Activated T-helper 1 cell treated with anti-CD3 and anti-CD28 coated beads, Interleukin-2, amount 50 U/mL, for 16 hours (primary cell): Measurements from ENCODE around the gene IDH1.
"Not testable (repeated sequence)": the region's sequence is repeated elsewhere in the genome, so short reads cannot be mapped to it uniquely, and the experiment has no call there.

Experiments
- DNase-seq, 2 donors: peaks; one replicate each; pipeline ENCODE4 v3.0.0-alpha.2; 2020; ENCODE audit warnings: low read depth in 1 of 2, low spot score in 1 of 2

Gene IDH1

GRCh38 chr2:208222351-208222750 lies 32.5 kb downstream of the IDH1 start:
- no peak for DNase-seq

- DNase-seq: not testable (repeated sequence)
Measured at GRCh38 chr2:208221873-208222272, 33.0 kb downstream of the IDH1 start.

DNA sequence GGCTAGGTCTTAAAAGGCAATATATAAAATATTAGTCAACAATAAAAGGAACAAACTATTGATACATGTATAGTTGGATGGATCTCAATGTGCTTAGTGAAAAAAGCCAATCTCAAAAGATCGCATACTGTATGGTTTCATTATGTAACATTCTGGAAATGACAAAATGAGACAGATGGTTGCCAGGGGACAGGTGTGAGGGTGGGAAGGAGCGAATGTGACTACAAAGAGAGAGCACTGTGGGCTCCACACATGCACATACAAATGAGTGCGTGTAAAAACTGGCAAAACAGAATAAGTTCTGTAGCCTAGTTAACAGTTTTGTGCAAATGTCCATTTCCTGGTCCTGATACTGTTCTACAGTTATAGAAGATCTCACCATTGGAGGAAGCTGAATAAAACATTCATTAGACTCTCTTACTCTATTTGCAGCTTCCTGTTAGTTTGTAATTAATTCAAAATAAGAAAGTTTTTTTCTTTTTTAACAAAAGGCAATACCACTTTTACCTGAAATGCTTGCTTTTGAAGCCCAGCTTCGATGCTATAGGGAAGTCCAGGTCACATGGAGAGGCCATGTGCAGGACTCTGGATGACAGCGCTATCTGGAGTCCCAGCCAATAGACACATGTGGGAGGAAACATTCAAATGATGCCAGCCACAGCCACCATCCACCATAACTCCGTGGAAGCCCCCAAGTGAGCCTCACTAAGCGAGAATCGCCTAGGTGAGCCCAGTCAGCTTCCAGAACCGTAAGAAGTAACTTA lies 44.0 kb downstream of the IDH1 start:
- no peak for DNase-seq

DNA sequence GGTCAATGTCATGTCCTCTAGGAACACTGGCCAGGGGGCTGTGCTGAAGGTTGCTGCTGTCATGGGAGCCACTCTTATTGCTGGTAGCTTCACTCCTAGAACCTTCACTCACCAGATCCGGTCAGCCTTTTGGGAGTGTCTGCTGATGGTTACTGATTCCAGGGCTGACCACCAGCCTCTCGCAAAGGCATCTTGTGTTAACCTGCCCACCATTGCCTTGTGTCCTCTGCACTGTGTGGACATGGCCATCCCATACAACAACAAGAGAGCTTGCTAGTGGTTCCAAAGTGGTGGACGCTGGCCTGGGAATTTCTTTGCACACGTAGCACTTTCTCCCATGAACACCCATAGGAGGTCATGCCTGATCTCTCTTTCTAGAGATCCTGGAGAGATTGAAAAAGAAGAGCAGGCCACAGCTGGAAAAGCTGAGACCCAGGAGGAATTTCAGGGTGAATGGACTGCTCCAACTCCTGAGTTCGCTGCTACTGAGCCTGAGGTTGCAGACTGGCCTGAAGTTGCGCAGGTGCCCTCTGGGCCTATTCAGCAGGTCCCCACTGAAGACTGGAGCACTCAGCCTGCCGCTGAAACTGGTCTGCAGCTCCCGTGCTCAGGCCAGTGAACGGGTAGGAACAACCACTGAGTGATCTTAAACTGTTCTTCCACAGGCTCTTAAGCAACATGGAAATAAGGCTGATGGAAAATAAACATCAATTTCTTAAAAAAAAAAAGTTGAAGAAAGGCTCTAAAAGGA lies 46.4 kb downstream of the IDH1 start:
- no peak for DNase-seq

- DNase-seq: no peak
Measured at GRCh38 chr2:208207769-208208168, 47.1 kb downstream of the IDH1 start.

DNA sequence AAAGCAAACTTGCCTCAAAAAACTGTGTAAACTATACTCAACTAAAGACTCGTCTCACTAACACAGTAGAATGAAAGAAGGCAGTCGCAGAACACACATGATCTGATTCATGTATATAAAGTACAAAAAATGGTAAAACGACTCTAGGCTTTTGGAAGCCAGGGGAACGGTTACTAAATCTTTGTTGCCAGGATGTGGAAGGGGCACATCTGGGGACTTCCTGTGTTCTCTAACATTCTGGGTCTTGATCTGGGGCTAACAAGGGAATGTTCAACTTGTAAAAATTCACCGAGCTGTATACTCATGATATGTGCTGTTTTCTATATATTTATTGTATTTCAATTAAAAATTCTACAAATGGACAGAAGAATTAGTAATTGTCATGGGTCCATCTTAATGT lies 50.7 kb downstream of the IDH1 start:
- no peak for DNase-seq

DNA sequence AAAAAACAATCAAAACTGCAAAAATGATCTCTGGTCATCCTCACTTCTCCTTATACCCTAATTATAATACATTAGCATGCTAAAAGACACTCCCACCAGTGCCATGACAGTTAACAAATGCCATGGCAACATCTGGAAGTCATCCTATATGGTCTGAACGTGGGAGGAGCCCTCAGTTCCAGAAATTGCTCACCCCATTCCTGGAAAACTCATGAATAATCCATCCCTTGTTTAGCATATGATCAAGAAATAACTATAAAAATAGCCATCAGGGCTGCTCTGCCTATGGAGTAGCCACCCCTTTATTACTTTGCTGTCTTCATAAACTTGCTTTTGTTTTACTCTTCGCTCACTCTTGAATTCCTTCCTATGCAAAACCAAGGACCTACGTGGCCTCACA lies 59.3 kb downstream of the IDH1 start:
- no peak for DNase-seq

GRCh38 chr2:208192611-208193236 lies 62.1 kb downstream of the IDH1 start:
- DNase-seq: no peak

DNA sequence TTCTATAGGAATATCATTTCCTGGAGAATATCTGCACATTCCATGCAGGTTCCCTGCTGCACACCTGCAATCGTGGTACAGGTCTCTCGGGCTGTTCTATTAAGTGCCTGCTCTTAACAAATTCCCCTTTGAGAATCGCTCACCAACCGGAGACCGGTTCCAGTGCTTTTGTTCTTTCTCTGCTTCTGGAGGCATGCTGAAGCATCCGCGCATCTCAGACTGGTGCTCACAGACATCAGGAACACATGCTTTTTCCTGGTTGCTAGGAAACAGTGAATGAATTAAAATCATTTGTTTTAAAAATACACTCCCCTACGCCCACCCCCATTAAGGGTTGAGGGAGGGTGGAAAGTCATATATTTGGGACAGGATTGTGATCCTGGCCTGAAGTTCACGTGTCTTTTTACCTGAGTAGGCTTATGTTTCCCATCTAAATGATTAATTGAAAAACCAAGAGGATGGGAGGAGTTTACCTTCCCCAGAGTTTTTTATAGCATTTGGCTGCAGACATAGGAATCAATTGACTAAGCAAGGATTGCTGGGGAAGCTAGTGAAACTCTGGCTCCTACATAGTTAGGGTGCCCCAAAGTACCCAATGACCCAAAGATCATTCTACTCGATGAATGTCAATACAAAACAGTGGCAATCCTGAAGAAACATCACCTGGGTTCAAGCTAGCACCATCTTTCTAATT lies 64.9 kb downstream of the IDH1 start, which contains the start of gene C2orf80:
TSS of gene C2orf80 (minus strand) at position 221 of the 694 bp plus-strand sequence. CDS start 3,044 bp downstream, outside the sequence.
- no peak for DNase-seq

DNA sequence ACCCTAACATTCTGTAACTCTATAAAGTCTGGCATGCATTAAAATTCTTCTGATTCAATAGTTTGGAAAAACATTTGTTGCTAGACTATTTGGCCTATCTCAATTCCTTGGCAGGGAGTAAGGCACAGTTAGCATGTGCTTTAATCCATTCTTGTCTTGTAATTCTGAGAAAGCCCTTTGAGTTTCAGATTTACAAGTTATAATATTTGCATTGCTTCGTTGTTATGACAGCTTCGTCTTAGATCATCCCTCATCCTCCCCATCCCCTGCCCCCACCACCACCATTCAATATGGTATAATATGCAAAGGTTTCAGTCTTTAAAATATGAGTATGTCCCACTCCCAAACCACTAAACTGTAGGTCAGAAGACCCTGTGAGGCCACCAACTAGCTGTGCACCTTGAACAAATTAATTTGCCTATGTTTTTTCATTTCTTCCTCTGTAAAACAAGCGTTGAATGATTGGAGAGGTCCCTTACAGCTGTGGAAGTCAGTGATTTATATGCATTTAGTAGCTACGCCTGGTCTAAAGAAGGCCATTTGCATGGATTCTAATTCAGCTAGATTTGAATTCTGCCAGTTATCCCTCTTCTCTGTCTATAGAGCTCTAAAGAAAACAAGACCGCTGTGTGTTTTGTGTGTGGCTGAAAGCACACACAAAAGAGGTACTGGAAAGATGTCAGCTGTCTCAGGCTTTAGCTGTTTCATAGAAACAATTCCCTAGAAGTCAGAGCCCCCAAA lies 65.6 kb downstream of the IDH1 start:
- no peak for DNase-seq

DNA sequence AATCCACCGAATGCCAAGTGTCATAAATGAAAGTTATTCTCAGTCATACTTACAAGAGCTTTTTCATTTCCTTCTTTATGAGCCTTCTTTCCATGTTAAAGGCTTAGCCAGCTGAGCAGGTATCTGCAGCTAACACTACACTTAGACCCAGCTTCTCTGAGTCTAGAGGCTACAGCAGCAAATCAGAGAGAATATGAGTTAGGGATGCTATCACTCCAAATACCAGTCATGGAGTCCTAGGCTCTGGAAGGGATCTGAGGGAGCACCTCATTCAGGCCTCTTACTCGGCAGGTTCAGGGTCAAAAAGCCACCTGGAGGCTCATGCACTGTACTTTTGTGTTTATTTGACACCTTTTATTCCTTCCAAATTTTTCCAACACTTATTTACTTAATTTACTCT lies 68.0 kb downstream of the IDH1 start:
- no peak for DNase-seq

- DNase-seq: no peak
Measured at GRCh38 chr2:208186465-208186864, 68.4 kb downstream of the IDH1 start.
